ENCODE data around the gene RFPL2.

GRCh38 chr22:32206774-32207758 is 2.2 kb upstream of the RFPL2 start:
- TF ChIP-seq CTCF (IDR thresholded peaks at IDR 0.05; ENCODE audit: insufficient read depth, low read depth, low read length) (peak; percentile 25), EZH2 (IDR thresholded peaks at IDR 0.05; ENCODE audit: insufficient read depth, low read length) (no peak)

Data from astrocyte (in vitro differentiated cells and primary cell).